ENCODE results near the gene SYCP2L.
"Not testable (repeated sequence)": the region's sequence is repeated elsewhere in the genome, so short reads cannot be mapped to it uniquely, and the experiment has no call there.

The SYCP2L gene

DNA sequence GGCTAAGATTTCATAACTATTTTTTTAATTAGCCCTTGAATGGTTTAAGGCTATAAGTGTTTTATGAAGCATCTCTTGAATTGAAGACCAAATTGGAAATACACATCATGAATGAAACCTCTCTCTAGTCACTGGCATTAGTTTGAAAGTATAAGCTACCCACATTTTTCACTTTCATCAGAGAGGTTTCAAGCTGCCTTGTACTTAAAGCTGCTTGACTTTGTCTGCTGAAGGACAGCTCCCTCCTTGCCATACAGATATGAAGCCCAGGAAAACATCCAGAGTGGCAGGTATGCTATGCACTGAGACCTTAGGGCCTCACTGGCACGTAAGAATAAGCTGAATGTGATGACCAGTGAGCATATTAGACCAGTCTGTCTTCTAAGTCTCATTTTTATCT, 94.6 kb downstream of the SYCP2L start:
- no peak for DNase-seq (ENCODE audit: low read depth)
- TF ChIP-seq, protein P1, sequence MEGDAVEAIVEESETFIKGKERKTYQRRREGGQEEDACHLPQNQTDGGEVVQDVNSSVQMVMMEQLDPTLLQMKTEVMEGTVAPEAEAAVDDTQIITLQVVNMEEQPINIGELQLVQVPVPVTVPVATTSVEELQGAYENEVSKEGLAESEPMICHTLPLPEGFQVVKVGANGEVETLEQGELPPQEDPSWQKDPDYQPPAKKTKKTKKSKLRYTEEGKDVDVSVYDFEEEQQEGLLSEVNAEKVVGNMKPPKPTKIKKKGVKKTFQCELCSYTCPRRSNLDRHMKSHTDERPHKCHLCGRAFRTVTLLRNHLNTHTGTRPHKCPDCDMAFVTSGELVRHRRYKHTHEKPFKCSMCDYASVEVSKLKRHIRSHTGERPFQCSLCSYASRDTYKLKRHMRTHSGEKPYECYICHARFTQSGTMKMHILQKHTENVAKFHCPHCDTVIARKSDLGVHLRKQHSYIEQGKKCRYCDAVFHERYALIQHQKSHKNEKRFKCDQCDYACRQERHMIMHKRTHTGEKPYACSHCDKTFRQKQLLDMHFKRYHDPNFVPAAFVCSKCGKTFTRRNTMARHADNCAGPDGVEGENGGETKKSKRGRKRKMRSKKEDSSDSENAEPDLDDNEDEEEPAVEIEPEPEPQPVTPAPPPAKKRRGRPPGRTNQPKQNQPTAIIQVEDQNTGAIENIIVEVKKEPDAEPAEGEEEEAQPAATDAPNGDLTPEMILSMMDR (IDR thresholded peaks at IDR 0.05; ENCODE audit: low read length, missing control alignments) = no peak
- no peak overlapping the region for H3K4me3 ChIP-seq (replicated peaks; ENCODE audit: low read depth, low read length)

DNA sequence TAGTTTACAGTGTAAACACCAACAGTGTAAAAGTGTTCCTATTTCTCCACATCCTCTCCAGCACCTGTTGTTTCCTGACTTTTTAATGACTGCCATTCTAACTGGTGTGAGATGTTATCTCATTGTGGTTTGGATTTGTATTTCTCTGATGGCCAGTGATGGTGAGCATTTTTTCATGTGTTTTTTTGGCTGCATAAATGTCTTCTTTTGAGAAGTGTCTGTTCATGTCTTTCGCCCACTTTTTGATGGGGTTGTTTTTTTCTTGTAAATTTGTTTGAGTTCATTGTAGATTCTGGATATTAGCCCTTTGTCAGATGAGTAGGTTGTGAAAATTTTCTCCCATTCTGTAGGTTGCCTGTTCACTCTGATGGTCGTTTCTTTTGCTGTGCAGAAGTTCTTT, 98.1 kb downstream of the SYCP2L start:
- not testable (repeated sequence) for H3K4me3 ChIP-seq (replicated peaks; ENCODE audit: low read depth, low read length); DNase-seq (ENCODE audit: low read depth)

DNA sequence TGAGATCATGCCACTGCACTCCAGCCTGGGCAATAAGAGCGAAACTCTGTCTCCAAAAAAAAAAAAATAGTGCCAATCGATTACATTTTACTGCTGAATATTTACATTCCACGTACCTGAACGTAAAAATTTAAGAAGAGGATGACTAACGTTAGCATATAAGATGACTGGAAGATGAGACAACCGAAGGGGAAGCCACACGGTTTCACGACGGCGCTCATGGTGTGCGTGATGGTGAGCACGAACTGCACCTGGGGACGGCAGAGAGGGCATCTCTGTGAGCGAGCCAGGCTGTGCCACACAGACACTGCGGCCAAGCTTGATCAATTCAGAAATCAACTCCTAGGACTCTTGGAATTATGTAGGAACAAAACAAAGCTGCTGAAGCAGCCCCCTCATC, 102.7 kb downstream of the SYCP2L start:
- DNase-seq (ENCODE audit: low read depth) = no peak
- no peak overlapping the region for H3K4me3 ChIP-seq (replicated peaks; ENCODE audit: low read depth, low read length)
- TF ChIP-seq, protein P1 (IDR thresholded peaks at IDR 0.05; ENCODE audit: low read length, missing control alignments) = no peak

DNA sequence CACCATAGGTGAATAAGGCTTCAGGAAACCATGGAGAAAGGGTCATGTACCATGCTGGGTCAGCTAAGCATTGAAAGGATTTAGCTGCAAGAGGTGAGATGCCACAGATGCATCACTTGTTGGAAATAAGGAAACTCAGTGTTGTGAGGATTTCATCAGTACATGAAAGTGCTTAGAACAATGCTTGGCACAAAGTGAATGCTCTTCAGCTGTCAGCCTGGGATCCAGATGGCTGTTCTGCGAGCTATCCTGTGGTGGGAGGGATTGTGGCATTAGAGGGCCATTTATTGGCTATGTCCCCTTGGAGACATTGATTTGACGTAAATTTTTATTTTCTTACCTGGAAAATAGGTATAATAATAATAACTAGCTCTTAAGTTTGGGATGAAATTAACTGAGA, 104.3 kb downstream of the SYCP2L start:
- TF ChIP-seq, protein P1 (IDR thresholded peaks at IDR 0.05; ENCODE audit: low read length, missing control alignments) = no peak
- peak; percentile 36 for DNase-seq (ENCODE audit: low read depth)
- no peak overlapping the region for H3K4me3 ChIP-seq (replicated peaks; ENCODE audit: low read depth, low read length)

DNA sequence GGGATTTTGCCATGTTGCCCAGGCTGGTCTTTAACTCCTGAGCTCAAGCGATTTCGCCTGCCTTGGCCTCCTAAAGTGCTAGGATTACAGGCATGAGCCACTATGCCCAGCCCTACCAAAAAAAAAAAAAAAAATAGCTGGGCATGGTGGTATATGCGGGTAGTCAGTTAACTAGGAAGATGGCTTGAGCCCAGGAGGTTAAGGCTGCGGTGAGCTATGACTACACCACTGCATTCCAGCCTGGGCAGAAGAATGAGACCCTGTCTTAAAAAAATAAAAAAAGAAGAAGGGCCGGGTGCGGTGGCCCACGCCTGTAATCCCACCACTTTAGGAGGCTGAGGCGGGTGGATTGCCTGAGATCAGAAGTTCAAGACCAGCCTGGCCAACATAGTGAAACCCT, 107.0 kb downstream of the SYCP2L start:
- no peak for DNase-seq (ENCODE audit: low read depth)
- no peak overlapping the region for H3K4me3 ChIP-seq (replicated peaks; ENCODE audit: low read depth, low read length)
- TF ChIP-seq, protein P1 (IDR thresholded peaks at IDR 0.05; ENCODE audit: low read length, missing control alignments) = no peak

DNA sequence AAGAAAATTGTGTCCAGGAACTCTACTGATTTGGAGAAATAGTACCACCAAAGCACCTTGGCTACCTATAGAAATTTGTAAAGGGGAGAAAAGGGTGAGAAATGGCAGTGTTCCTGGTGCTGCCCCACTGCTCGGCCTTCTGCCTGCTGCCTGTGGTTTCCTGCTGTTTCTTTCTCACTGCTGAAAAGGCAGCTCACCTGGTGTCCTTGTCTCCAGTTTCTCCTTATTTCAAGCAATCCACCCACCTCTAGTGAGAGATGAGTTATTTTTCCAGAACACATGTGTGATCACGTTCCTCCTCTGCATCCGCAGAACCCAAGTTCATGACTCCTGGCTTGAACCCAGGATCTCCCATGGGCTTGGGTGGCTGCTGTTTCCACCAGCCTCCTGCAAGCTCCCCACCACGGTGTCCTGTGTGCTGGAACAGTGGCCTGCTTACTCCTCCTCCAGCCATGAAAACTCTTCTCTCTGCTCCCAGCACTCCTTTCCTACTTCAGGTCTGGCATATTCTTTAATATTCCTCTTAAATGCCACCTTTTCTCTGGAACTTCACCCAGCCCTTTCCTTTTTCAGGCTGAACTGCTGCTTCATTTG, 108.4 kb downstream of the SYCP2L start:
- TF ChIP-seq, protein P1 (IDR thresholded peaks at IDR 0.05; ENCODE audit: low read length, missing control alignments) = no peak
- H3K4me3 ChIP-seq (replicated peaks; ENCODE audit: low read depth, low read length) = no peak overlapping the region
- no peak for DNase-seq (ENCODE audit: low read depth)

DNA sequence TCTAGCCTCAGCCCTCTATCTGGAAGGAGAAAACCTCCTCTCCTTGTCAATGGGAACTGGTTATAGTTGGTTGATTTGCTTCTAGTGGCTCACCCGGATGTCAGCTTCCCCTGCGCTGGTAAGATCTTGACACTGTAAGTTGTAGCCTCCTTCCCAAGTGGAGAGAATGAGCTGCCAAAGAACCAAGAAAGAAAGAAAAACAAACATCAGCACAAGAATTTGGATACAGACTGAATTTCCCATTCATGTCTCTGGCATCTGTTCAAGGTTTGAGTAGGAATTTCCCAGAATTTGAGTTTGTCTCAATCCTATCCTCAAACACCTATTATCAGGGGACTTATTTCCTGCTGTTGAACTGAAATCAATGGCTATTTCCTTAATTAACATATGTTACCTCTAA, 113.1 kb downstream of the SYCP2L start:
- TF ChIP-seq, protein P1 (IDR thresholded peaks at IDR 0.05; ENCODE audit: low read length, missing control alignments) = no peak
- peak; percentile 81 for DNase-seq (ENCODE audit: low read depth)
- H3K4me3 ChIP-seq (replicated peaks; ENCODE audit: low read depth, low read length) = no peak overlapping the region

Measured in fibroblast of pulmonary artery (primary cell).